Psoas muscle (tissue), 8 donors: ENCODE results near the gene ARMC5. TPM values are rescaled to one million over a fixed set of nuclear protein-coding genes. Genes with fewer than 3 reads are reported as not detected.

Experiments used
- ATAC-seq, 4 donors: fragments of 200-7000 bp; cut with Tn5 transposase; one replicate each; pipeline ENCODE4 v1.9.1; 2020; ENCODE audit warnings: moderate library complexity in 3 of 4, mild to moderate bottlenecking in 2 of 4
- DNase-seq, 2 donors: peaks; one replicate each; pipeline ENCODE4 v3.0.0-alpha.2; 2020
- H3K27ac ChIP-seq: fragments of 200-600 bp; one replicate; pipeline ENCODE4 v1.8.0; 2022
- H3K27me3 ChIP-seq, 3 donors: fragments of 200-600 bp in 1 of 3; one replicate each; pipeline versions ENCODE4 v1.6.1 to v1.8.0; 2013 to 2022; ENCODE audit warnings: low read length in 2 of 3, mild to moderate bottlenecking in 2 of 3, moderate library complexity in 1 of 3; ENCODE audit not compliant: insufficient read depth in 3 of 3
- H3K36me3 ChIP-seq, 2 donors: fragments of 200-600 bp in 1 of 2; one replicate each; pipeline versions ENCODE4 v1.6.1 to v1.8.0; 2013 to 2022; ENCODE audit warnings: low read depth in 1 of 2, mild to moderate bottlenecking in 1 of 2, moderate library complexity in 1 of 2; ENCODE audit not compliant: insufficient read depth in 1 of 2
- H3K4me1 ChIP-seq: fragments of 200-600 bp; one replicate; pipeline ENCODE4 v1.8.0; 2022
- H3K4me3 ChIP-seq: fragments of 200-600 bp; one replicate; pipeline ENCODE4 v1.8.0; 2022; ENCODE audit warnings: mild to moderate bottlenecking
- H3K9me3 ChIP-seq: fragments of 200-600 bp; one replicate; pipeline ENCODE4 v1.8.0; 2022
- CTCF ChIP-seq: fragments of 200-600 bp; IDR thresholded peaks from one replicate; pipeline ENCODE4 v1.8.0; 2022; ENCODE audit warnings: antibody characterized with exemption
- WGBS, 3 donors: extraction: QIAGEN DNeasy Blood & Tissue Kit; methylation state at CpG; one replicate each; pipeline versions ENCODE4 v1.1.6 to v1.1.7; 2013; 5-methylcytosine and 5-hydroxymethylcytosine counted together
- intact Hi-C, 2 donors: fragments of 100-400 bp; cut with DNase I; formaldehyde crosslinking; loops; one replicate each; pipeline versions ENCODE4 v1.11.0 to v1.14.2; 2022
- polyA plus RNA-seq, 3 donors: library from polyadenylated mRNA; stranded (reverse); fragments of 200-250 nt; gene quantifications; one replicate each; pipeline ENCODE4 v1.2.3, GENCODE V29; 2013
- total RNA-seq, 4 donors: library from RNA; stranded (reverse); fragmentation: NEBNext Ultra II Directional in 2 of 4; extraction: Animal tissue kit (Norgen Biotek cat#: 25700) in 2 of 4; gene quantifications; one replicate each; pipeline versions ENCODE4 v1.2.1 to v1.2.4, GENCODE V29; 2021 to 2023
- donor health status: healthy with polysubstance abuse.
- donor health status: DM: no; HTN: no; CAD: no; lungs with moderate emphysema.
- donor health status: Bipolar disorder and iron deficiency.
- donor health status: healthy.
- donor health status: DM: yes; HTN: yes; CAD: no.
- donor health status: DM: no; HTN: no; CAD: no.
- donor health status: DM: no; HTN: no; CAD: no.
- donor health status: DM: yes; HTN: yes; CAD: no.

ARMC5 gene
- total and polyA plus RNA-seq, 7 donors, result 6.5 to 18.7 (median 11.4) TPM

- ATAC-seq (no peak), DNase-seq (peak in 1 of 2 donors; percentile 23)
- no peaks in the 10 kb centered on the region for H3K9me3 ChIP-seq
- H3K27ac ChIP-seq, result peak overlapping the region; percentile 100
- intact Hi-C loops, result loop anchor here (5.0 to 10.0 kb wide), 2 partner anchors 236 to 344 kb away; partner anchors contain the start of genes BCKDK (in 1 of the 2), PYDC1 (in 1 of the 2) and TRIM72 (in 1 of the 2)
- WGBS, 3 donors, result 81 to 90% (median 83%) methylated on average over 5 of the region's 5 CpGs
- no peaks in the 10 kb centered on the region for H3K27me3 ChIP-seq
- H3K4me1 ChIP-seq, result peaks cover 47% of the 10 kb centered on the region
- H3K36me3 ChIP-seq, result no peaks in the 10 kb centered on the region
- no peak for TF ChIP-seq CTCF
- no peak overlapping the region for H3K4me3 ChIP-seq
Measured at GRCh38 chr16:31451201-31451600, 8.1 kb upstream of the ARMC5 start.

GRCh38 chr16:31451681-31452351, 7.5 kb upstream of the ARMC5 start:
- ATAC-seq (peak; percentile 61 to 69 (median 64)), DNase-seq (peak; percentile 61 to 80)
- intact Hi-C loops, result loop anchor here (5.0 to 10.0 kb wide), 2 partner anchors 237 to 345 kb away; partner anchors contain the start of genes BCKDK (in 1 of the 2), PYDC1 (in 1 of the 2) and TRIM72 (in 1 of the 2)
- Histone ChIP-seq H3K4me3 (no peak overlapping the region), H3K9me3 (no peaks in the 10 kb centered on the region), H3K27me3 (no peaks in the 10 kb centered on the region), H3K36me3 (no peaks in the 10 kb centered on the region), H3K4me1 (peaks cover 53% of the 10 kb centered on the region), H3K27ac (peak overlapping the region; percentile 100)
- 49 to 58% (median 53%) methylated on average over 11 of the region's 11 CpGs for WGBS, 3 donors
- peak; percentile 49 for TF ChIP-seq CTCF

- Histone ChIP-seq H3K4me1 (peaks cover 62% of the 10 kb centered on the region), H3K4me3 (peak overlapping the region; percentile 49)
Measured at GRCh38 chr16:31452631-31453106, 6.6 kb upstream of the ARMC5 start.

More at GRCh38 chr16:31452631-31453106, 6.6 kb upstream of the ARMC5 start:
- DNase-seq, result peak in 1 of 2 donors; percentile 41
- ATAC-seq, result peak in 3 of 4 donors; percentile 27 to 48 (median 29)
- H3K27ac ChIP-seq, result peak overlapping the region; percentile 100
- H3K36me3 ChIP-seq, result peaks cover 0 to 3% of the 10 kb centered on the region in 2 donors
- intact Hi-C loops, result loop anchor here (5.0 to 10.0 kb wide), 2 partner anchors 238 to 345 kb away; partner anchors contain the start of genes BCKDK (in 1 of the 2), PYDC1 (in 1 of the 2) and TRIM72 (in 1 of the 2)
- WGBS, 3 donors, result 53 to 70% (median 61%) methylated on average over 3 of the region's 3 CpGs
- H3K27me3 ChIP-seq, result no peaks in the 10 kb centered on the region
- no peak for TF ChIP-seq CTCF
- no peaks in the 10 kb centered on the region for H3K9me3 ChIP-seq
